ENCODE results near the gene KRT6B.

- TF ChIP-seq POLR2AphosphoS5 (IDR thresholded peaks at IDR 0.05; ENCODE audit: low read depth, low read length) (no peak), CTCF (IDR thresholded peaks at IDR 0.05) (no peak)
Observed at GRCh38 chr12:52402873-52403540, 48.9 kb downstream of the KRT6B start.

All from Panc1 (cell line).